T-helper 1 cell treated with Interleukin-12 subunit alpha and Interleukin-12 subunit beta and Interleukin-4 antibody, amounts not matched to agents 30 ng/mL and 1 ng/mL, for 36 hours (primary cell): Measurements from ENCODE around the gene GPR161. TPM values are rescaled to one million over a fixed set of nuclear protein-coding genes. Genes with fewer than 3 reads are reported as not detected.
"Not testable (repeated sequence)": the region's sequence is repeated elsewhere in the genome, so short reads cannot be mapped to it uniquely, and the experiment has no call there.

Experiments
- intact Hi-C: fragments of 100-400 bp; cut with micrococcal nuclease; formaldehyde crosslinking; loops from one replicate; pipeline ENCODE4 v1.15.1; 2024
- total RNA-seq: library from RNA; stranded (reverse); gene quantifications from 2 replicates; pipeline ENCODE4 v1.2.3, GENCODE V29; 2022

The GPR161 gene, protein sequence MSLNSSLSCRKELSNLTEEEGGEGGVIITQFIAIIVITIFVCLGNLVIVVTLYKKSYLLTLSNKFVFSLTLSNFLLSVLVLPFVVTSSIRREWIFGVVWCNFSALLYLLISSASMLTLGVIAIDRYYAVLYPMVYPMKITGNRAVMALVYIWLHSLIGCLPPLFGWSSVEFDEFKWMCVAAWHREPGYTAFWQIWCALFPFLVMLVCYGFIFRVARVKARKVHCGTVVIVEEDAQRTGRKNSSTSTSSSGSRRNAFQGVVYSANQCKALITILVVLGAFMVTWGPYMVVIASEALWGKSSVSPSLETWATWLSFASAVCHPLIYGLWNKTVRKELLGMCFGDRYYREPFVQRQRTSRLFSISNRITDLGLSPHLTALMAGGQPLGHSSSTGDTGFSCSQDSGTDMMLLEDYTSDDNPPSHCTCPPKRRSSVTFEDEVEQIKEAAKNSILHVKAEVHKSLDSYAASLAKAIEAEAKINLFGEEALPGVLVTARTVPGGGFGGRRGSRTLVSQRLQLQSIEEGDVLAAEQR
- total RNA-seq, result 0.27 and 0.56 TPM in 2 replicates

DNA sequence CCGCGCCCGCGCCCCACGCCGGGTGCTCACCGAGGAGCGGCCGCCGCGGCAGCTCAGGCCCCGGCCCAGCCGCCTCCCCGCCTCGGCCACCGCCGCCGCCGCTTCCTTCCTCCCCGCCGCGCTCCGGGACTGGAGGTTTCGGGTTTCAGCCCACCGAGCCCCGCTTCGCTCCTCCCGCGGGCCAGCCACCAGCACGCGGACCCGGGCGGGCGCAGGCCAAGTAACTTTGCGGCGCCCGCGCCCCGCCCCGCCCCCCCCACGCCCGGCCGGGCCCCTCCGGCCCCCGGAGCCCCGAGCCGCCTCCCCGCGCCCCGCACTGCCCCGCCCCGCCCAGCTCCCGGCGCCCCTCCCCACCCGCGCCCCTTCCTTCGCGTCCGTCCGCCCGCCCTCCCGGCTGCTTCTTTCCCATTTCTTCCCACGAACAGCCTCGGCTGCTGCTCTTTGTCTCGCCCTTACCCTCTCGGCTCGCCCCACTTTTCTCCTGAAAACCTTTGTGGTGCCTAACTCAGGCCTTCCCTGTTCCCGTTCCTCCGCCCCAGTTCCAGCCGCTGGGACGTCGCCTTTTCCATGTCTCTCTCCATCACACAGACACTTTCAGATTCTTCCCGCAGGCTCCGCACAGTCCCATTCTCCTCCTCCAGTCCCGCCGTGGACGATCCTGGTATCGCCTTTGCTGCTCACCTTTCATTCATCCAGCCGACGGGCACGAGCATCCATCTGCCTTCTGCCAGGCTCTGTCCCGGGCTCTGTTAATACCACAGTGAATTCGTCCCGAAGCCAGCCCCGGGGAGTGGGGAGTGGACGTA lies at the start of gene GPR161:
GPR161 (minus strand) TSS at position 222 of the 806 bp plus-strand sequence. CDS start 32,080 bp downstream, outside the sequence.
- intact Hi-C loops, result loop anchor here (2.0 kb wide), 1 partner anchor 52 kb away; no protein-coding TSS in a partner anchor

DNA sequence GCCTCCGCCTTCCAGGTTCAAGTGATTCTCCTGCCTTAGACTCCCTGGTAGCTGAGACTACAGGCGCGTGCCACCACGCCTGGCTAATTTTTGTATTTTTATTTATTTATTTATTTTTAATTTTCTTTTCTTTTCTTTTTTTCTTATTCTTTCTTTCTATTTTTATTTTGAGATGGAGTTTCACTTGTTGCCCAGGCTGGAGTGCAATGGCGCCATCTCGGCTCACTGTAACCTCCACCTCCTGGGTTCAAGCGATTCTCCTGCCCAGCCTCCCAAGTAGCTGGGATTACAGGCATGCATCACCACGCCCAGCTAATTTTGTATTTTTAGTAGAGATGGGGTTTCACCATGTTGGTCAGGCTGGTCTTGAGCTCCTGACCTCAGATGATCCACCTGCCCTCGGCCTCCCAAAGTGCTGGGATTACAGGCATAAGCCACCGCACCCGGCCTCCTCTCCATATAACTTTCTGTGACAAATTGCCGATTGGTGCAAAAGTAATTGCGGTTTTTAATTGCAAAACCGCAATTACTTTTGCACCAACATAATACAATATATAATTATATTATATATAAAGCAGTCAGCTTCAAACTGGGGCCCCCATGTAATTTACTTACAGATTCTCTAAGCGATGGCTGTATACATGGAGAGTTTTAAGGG lies 44.5 kb upstream of the GPR161 start:
- intact Hi-C loops, result not testable (repeated sequence)

DNA sequence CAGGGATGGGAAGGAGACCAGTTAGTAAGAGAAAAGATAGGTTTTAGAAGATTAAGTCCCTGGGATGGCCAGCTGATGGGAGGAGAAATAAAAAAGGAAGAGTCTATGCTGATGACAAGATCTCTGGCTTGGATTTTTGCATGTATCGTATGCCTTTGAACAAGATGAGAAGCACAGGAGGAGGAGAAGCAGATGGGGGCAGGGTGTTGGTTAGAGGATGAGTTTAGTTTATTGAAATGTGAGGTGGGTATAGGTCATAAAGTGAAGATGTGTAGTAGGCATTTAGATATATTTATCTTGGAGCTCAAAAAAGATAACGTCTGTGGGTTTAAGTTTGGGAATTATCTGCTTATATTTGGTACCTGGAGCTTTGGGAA lies 43.4 kb upstream of the GPR161 start:
- intact Hi-C loops, result no loop called here

DNA sequence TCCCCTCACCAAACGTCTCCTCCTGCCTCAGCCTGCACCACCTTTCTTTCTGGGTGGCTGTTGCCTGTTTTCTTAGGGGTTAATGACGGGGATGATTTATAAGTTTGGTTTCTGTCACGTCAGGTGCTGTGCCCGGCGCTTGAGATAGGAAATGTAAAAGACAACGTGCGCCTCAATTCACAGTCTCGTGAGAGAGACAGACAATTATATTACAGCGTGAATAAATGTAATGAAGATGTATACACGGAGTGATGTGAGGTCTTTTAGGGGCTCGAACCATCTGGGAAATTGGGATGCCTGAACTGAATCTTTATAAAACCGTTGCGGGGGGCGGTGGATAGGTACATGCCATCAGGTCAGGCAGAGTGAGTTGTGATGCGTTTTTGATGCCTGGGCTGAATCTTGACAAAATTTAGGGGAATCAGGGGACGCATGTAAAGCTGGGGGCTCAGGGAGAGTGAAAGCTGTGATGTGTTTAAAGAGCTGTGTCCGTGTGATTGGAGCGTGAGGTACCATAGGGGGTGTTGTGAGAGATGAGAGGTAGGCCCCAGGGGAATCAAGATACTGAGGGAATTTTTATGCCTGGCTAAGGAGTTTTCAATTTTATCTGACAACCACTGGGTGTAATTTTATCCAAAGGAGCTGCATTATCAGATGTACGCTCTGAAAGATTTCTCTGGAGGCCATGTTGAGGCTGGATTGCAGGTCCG lies 42.9 kb upstream of the GPR161 start:
- intact Hi-C loops, result loop anchor here (1.0 to 5.0 kb wide), 9 partner anchors 35 to 1893 kb away; partner anchors contain the start of genes KIFAP3 and POGK

DNA sequence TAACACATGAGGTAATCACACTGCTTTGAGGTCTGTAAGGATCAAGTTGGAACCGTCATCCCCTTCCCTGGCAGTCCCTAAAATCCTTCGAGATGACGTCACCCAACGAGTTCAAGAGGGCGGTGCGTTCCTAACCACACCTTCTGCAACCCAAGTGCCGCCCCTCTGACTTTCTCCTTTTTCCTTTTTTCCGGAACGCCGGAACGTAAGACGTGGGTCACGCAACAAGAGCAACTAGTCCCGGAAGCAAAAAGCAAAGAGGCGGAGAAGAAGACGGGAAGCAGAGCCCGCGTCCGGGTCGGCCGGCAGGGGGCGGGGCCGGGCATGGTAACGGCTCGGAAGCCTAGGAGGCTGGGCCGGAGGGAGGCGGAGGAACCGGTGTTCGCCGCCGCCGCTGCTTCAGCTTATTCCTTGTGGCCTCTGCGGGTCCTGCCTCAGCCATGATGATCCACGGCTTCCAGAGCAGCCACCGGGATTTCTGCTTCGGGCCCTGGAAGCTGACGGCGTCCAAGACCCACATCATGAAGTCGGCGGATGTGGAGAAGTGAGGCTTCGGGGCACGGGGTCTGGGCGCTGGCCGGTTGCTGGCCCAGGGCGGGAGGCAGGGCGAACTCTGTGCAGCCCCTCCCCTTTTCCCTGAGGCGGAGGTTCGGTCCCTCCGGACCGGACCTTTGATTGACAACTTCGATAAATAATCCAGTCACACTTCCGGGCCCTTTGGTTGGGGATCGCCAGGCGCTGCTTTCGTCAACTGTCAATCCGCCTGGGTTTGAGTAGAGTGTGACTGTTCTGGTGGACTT lies 42.1 kb upstream of the GPR161 start, which contains the start of gene TIPRL:
TIPRL (plus strand) TSS at position 325 of the 800 bp plus-strand sequence; CDS start at position 441, 116 bp downstream.
- intact Hi-C loops, result loop anchor here (1.0 to 5.0 kb wide), 20 partner anchors 34 to 1893 kb away; partner anchors contain the start of genes ATP1B1, DCAF6, KIFAP3 and METTL18

DNA sequence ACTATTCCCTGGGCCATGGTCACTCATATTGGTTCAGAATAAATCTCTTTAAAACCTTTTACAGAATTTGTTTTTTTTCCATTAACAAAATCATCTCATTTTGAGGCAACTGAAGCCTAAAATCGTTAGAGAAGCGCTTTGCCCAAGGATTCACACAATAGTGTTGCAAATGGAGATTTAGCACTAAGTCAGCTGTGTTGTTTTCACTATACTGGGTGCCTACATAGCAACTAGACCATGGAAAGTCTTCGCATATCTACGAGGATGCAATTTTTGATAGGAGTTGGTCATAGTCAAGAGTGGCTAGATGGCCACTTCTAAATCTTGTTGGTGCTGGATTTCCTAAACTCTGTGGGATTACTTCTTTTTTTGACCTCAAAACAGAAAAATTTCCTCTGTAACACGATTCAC lies 41.5 kb upstream of the GPR161 start:
- intact Hi-C loops, result loop anchor here (1.0 to 5.0 kb wide), 19 partner anchors 33 to 1894 kb away; partner anchors contain the start of genes ATP1B1, DCAF6, KIFAP3 and METTL18

DNA sequence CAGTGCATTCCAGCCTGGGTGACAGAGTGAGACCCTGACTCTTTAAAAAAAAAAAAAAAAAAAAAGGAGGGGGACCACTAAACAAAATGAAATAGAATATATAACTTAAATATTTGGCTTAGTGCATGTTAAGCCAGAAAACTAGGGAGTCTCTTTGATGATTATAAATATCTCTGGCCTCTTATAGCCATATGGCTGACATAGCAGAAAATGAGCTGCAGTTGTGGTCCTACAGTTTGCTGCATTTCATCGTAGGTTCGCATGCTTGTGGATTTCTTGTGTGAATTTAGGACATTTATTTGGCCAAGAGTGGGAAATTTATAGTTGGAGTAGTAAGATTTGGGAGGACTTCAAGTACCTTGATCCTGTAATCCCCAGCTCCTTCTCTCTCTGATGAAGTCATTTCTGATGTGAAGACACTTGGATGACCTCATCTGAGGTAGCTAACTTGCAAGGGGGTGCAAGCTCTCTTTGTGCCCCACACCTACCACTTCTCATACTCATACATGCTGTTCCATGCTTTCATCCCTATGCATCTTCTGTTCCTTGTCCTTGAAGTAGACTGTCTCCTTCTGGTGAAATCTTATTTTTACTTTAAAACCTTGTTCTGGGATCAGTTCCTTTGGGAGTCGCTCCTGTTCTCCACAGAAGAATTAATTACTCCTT lies 35.7 kb upstream of the GPR161 start:
- intact Hi-C loops, result no loop called here

DNA sequence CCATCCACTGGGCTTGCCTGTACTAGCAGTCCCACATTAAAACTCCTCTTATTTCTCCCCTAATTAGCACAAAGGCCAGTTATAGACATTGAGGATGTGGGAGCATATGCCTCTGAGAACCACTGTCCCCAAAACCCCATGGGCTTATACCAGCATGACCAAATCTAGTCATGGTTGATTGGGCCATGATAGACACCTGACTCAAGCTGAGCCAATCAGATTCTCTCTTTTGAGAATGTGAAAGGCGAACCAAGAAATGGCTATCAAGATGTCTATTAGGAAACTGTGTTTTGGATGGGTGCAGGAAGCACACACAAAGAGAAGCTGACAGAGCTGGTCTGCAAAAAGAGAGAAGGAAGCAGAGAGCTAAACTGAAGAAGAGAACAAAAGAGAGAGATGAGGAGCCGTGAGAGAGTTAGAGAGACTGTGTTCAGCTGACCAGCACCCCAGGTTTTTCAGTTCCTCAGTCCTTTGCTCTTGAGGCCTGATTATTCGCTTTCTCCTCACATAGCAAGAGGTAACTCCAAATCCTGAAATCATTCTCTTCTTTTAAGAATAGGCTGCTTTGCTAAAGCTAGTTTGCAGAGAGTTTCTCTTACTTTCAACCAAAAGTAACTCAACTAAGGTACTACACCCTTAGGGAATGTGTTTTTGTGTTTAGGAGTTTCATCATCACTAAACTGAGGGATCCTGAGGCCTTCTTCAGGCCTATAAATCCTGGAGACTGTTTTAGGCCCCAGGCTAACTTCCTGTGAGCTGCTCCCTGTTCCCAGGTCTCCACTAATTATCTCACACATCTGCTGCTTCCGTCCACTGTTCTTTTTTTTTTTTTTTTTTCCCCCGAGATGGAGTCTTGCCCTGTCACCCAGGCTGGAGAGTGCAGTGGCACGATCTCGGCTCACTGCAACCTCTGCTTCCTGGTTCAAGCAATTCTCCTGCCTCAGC lies 34.1 kb upstream of the GPR161 start:
- intact Hi-C loops, result no loop called here

DNA sequence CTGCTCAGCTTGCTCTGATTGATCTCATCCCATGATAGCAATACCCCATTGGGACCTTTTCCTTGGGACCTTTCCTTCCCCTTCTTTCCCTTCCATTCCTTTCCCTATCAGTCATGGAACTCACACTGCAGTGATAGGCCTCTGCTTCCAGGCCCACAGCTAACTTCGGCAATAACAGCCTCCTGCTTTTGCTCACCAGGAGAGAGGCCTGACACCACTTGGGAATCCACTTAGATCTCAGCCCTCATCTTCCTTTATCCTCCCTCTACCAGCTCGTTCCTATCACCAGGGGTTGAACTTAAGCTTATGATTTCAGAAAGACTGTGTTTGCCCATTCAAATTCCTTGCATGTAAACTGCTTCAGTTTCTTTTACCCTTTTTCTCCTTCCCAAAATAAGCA lies 31.1 kb upstream of the GPR161 start:
- intact Hi-C loops, result no loop called here

DNA sequence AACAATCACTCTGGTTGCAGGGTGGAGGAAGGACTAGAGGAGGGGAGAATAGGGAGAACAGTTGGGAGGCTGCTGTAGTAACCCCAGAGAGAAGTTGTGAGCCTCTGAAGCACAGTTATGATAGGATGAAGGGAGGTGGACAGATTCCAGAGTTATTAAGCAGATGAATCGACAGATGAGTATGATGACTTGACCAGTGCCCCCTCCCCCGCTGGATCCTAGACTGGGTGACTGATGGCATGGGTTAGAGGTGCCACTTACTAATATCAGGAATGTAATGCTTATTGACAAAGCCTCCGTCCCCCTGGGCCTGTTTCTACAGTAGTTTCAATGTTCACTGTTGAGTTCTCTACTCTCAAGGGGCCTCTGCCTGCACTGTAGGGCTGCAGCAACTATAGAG lies 28.0 kb upstream of the GPR161 start:
- intact Hi-C loops, result no loop called here

DNA sequence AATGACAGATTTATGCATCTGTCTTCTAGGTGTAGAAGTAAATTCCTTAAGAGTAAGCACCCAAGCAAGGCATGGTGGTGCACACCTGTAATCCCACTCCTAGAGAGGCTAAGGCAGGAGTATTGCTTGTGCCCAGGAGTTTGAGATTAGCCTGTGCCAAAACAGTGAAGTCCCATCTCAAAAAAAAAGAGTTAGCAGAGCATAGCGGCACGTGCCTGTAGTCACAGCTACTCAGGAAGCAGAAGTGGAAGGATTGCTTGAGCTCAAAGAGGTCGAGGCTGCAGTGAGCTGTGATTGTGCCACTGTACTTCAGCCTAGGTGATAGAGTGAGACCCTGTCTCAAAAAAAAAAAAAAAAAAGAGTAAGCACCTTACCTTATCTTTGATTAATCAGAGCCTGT lies 26.9 kb upstream of the GPR161 start:
- intact Hi-C loops, result no loop called here

DNA sequence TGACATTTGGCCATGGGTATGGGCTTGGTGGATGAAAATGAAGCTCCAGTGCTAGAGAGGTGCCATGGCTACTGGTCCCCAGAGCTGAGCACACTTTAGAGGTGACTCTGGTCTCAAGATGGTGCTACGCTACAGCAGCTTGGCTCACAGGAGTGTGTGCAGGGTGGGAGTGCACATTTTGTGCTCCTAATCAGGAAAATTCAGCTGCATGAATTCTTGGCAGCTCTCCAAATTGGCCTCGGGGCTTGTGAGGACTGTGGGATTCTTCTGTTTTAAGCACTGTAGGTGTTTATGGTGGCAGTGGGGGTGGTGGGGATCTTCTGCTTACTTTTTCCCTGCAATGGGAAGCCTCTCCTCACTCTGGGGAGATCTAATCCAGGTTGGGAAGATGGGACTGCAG lies 24.7 kb upstream of the GPR161 start:
- intact Hi-C loops, result no loop called here

DNA sequence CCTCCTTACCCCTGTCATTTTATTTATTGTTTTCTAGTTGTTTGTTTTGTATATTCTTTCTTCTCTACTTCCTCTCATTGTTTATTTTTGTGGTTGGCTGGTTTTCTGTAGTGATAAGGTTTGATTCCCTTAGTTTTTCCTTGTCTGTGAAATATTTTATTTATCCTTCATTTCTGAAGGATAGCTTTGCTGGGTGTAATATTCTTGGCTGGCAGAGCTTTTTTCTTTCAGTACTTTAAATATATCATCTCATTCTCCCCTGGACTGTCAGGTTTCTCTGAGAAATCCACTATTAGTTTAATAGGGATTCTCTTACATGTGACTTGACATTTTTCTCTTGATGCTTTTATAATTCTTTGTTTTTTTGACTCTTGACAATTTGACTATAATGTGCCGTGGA lies 23.2 kb upstream of the GPR161 start:
- intact Hi-C loops, result no loop called here

DNA sequence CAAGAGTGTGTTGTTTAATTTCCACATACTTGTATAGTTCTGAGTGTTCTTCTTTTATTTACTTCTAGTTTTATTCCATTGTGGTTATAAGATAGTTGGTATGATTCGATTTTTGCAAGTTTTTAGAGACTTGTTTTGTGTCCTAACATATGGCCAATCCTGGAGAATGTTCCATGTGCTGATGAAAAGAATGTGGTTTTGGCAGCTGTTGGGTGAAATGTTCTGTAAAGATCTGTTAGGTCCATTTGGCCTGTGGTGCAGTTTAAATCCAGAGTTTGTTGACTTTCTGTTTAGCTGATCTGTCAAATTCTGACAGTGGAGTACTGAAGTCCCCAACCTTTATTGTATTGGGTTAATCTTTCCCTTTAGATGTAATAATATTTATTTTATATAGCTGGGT lies 22.5 kb upstream of the GPR161 start:
- intact Hi-C loops, result no loop called here

DNA sequence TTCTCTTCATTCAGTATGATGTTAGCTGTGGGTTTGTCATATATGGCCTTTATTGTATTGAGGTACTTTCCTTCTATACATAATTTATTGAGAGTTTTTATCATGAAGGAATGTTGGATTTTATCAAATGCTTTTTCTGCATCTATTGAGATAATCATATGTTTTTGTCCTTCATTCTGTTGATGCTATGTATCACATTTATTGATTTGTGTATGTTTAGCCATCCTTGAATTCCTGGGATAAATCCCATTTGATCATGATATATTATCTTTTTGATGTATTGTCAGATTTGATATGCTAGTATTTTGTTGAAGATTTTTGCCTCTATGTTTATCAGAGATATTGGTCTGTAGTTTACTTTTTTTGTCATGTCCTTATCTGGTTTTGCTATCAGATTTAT lies 20.9 kb upstream of the GPR161 start:
- intact Hi-C loops, result no loop called here

DNA sequence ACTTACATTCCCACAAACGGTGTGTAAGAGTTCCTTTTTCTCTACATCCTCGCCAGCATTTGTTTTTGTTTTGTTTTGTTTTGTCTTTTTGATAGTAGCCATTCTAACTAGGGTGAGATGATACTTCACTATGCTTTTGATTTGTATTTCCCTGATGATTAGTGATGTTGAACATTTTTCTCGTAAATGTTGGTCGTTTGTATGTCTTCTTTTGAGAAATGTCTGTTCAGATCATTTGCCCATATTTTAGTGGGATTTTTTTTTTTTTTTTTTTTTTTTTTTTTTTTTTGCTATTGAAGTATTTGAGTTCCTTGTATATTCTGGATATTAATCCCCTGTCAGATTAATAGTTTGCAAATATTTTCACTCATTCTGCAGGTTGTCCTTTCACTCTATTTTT lies 19.2 kb upstream of the GPR161 start:
- intact Hi-C loops, result no loop called here

DNA sequence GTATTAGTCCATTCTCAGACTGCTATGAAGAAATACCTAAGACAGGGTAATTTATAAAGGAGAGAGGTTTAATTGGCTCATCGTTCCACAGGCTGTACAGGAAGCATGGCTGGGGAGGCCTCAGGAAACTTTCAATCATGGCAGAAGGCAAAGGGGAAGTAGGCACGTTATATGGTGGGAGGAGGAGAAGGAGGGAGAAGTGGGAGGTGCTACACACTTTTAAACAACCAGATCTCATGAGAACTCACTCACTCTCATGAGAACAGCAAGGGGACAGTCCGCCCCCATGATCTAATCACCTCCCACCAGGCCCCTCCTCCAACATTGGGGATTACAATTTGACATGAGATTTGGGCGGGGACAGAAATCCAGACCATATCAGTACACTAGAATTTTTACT lies 18.0 kb upstream of the GPR161 start:
- intact Hi-C loops, result not testable (repeated sequence)

DNA sequence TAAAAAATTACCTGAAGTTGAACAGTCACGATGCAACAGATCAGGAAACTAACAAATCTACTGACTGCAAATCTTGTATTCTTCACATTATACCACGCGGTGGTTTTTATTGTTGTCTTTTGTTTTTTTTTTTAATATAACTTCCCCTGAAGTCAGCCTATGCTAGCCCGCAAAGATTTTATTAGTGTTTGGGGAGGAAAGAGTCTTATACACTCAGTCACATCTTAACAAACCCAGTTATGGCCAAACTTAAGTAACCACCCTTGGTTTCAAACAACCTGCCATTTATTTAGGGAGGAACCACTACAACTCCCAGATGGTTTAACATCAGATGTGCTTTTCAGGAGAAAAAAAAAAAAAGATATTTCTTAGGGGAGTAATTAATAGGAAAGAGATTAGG lies 15.2 kb upstream of the GPR161 start:
- intact Hi-C loops, result no loop called here
